Endothelial cell of umbilical vein (primary cell): Measurements from ENCODE around the gene SPRYD7.

Experiments used
- CTCF ChIP-seq, 2 donors: IDR thresholded peaks; 1 replicate in 1 of 2; 2 replicates in 1 of 2; pipeline ENCODE4 v1.5.1; 2011; ENCODE audit warnings: low read length in 2 of 2, mild to moderate bottlenecking in 2 of 2, moderate library complexity in 2 of 2, control low read depth in 1 of 2, inconsistent platforms in 1 of 2, low read depth in 1 of 2; ENCODE audit not compliant: insufficient read depth in 1 of 2; ENCODE audit errors: extremely low read depth in 1 of 2
- POLR2A ChIP-seq: IDR thresholded peaks from 2 replicates; pipeline ENCODE4 v1.6.1; 2012; ENCODE audit warnings: low read depth, mild to moderate bottlenecking, control low read depth, low read length
- POLR2AphosphoS5 ChIP-seq: IDR thresholded peaks from 2 replicates; pipeline ENCODE4 v1.6.1; 2012; ENCODE audit warnings: low read depth, mild to moderate bottlenecking, control low read depth, low read length, moderate library complexity; ENCODE audit not compliant: insufficient read depth

GRCh38 chr13:49938921-49939320 is 2.8 kb upstream of the SPRYD7 start:
- TF ChIP-seq POLR2A: no peak
- TF ChIP-seq CTCF (IDR thresholded peaks at IDR 0.05; ENCODE audit: extremely low read depth in 1 of 2, insufficient read depth in 1 of 2, low read depth in 1 of 2, low read length in 2 of 2): no peak
- no peak for TF ChIP-seq POLR2AphosphoS5
